ENCODE results near the gene SMIM20. TPM values are rescaled to one million over a fixed set of nuclear protein-coding genes. Genes with fewer than 3 reads are reported as not detected.

SMIM20 gene
- total and polyA plus RNA-seq, 2 experiments from 2014 or later: 56.6 to 82.9 TPM

DNA sequence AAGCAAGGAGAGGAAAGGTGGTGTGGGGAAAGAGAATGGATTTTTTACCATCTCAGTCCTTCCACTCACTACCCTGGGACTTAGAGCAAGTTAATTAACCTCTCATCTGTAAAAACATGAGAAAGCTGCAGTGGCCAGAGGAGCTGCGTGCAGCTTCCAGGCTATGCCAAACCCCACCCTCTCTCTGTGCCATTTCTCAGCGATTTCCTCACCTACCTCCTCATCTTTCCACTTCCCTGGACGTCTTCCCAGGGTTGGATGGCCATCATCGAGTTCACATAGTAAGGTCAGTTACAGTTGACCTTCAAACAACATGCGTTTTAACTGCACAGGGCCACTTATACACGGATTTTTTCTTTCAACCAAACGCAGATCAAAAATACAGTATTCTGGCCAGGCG, 64.3 kb downstream of the SMIM20 start:
- TF ChIP-seq ZNF462 (CRISPR knock-in tag; IDR thresholded peaks at IDR 0.05) (no peak), ZNF114 (CRISPR knock-in tag; IDR thresholded peaks at IDR 0.05) (no peak), STAT1 (IDR thresholded peaks at IDR 0.05; ENCODE audit: unreplicated experiment) (no peak), EZH2 (IDR thresholded peaks at IDR 0.05; ENCODE audit: low read depth, unreplicated experiment) (no peak), NANOG (IDR thresholded peaks at IDR 0.05; ENCODE audit: borderline replicate concordance) (no peak), CREB1 (CRISPR knock-in tag; IDR thresholded peaks at IDR 0.05; ENCODE audit: low read depth) (no peak)
- DNase-seq (ENCODE audit: low spot score) (no peak), ATAC-seq (peak; percentile 48)
- Histone ChIP-seq H3K27me3 (ENCODE audit: insufficient read depth) (no peaks in the 10 kb centered on the region), H3K4me3 (no peak overlapping the region), H3K79me2 (replicated peaks; ENCODE audit: insufficient read depth) (no peaks in the 10 kb centered on the region), H4K20me1 (replicated peaks; ENCODE audit: insufficient read depth) (no peaks in the 10 kb centered on the region), H3K9me2 (ENCODE audit: insufficient read depth) (no peaks in the 10 kb centered on the region), H3K27ac (ENCODE audit: low read depth) (0 out of 2 replicates have a peak overlapping the region, but pooled peaks have one; percentile 26), H3K4me1 (ENCODE audit: insufficient read depth) (no peaks in the 10 kb centered on the region; the same call in 1 of the 2 replicates), H3K36me3 (ENCODE audit: insufficient read depth) (no peaks in the 10 kb centered on the region), H3K4me2 (no peak overlapping the region), H3F3A (replicated peaks; ENCODE audit: low read depth) (peaks cover 4% of the 10 kb centered on the region; the same call in 1 of the 2 replicates), H2AFZ (peak overlapping the region; percentile 99)
- no peak overlapping the region for H3K4me3 Mint-ChIP-seq
- peaks cover 21% of the 10 kb centered on the region for H3K4me1 Mint-ChIP-seq
- peak overlapping the region; percentile 91 for H3K27ac Mint-ChIP-seq
- H3K36me3 Mint-ChIP-seq (ENCODE audit: low read depth): no peaks in the 10 kb centered on the region
- H3K27me3 Mint-ChIP-seq (ENCODE audit: insufficient read depth, low read depth, poor library complexity): peaks cover 6% of the 10 kb centered on the region
- no peaks in the 10 kb centered on the region for H3K9me3 Mint-ChIP-seq

Other genes with a start within 250 kb of the SMIM20 start
- gene SEL1L3, start 51.2 kb upstream of the SMIM20 start, total RNA-seq (2014; rRNA removed; shearing (Covaris generic)): 61.7 and 65.8 TPM in 2 replicates
- gene SEL1L3, start 51.2 kb upstream of the SMIM20 start, polyA plus RNA-seq (2016; fragmentation: Nextera tagmentation; extraction: Ambion mirVana): 17.1 and 19.3 TPM in 2 replicates

All from GM23338 (cell line).